Uterus (tissue), 2 donors: Measurements from ENCODE around the gene TRANK1.

Experiments used
- CTCF ChIP-seq, 4 experiments: fragments of 200-600 bp in 2 of 4; fragments of 450-650 bp in 2 of 4; sonication (generic) in 2 of 4; IDR thresholded peaks; one replicate each; pipeline ENCODE4 v1.5.1; 2016 to 2019; ENCODE audit warnings: antibody characterized with exemption in 4 of 4, mild to moderate bottlenecking in 2 of 4, moderate library complexity in 1 of 4
- POLR2A ChIP-seq, 2 donors: fragments of 450-650 bp; IDR thresholded peaks; one replicate each; pipeline ENCODE4 v1.6.1; 2016; ENCODE audit warnings: antibody characterized with exemption in 2 of 2, mild to moderate bottlenecking in 1 of 2, moderate library complexity in 1 of 2

DNA sequence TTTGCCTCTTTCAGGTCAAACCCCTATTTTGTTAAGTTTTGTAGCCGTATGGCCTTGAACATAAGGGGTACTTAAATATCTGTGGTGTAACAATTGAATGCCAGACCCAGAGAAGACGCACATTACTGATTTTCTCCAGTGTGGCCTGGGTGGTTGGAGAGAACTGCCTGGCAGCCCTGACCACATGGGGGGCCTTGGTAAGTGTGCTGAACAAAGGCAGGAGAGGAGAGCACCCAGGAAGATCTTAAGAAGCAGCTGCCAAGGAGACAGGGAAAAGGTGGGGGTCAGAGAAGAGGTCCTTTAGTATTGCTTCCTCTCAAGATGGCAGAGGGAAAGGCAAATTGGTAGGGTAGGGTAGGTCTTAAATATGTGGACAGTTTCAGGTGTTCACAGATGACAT is 35.7 kb downstream of the TRANK1 start:
- TF ChIP-seq POLR2A (IDR thresholded peaks at IDR 0.05) (no peak), CTCF (IDR thresholded peaks at IDR 0.05) (no peak)
